Activated naive CD8-positive, alpha-beta T cell treated with anti-CD3 and anti-CD28 coated beads for 36 hours (primary cell): ENCODE data around the gene PPP2CA. TPM values are rescaled to one million over a fixed set of nuclear protein-coding genes. Genes with fewer than 3 reads are reported as not detected.
A peak's percentile ranks its signal among the peaks of the same experiment; 100 is the strongest.
"Not testable (repeated sequence)": the region's sequence is repeated elsewhere in the genome, so short reads cannot be mapped to it uniquely, and the experiment has no call there.

Experiments
- DNase-seq: peaks from one replicate; pipeline ENCODE4 v3.0.0; 2021
- H3K27ac Mint-ChIP-seq: one replicate; pipeline ENCODE4 v1.8.0; 2022; ENCODE audit warnings: mild to moderate bottlenecking, moderate library complexity, mixed read lengths
- H3K27me3 Mint-ChIP-seq: one replicate; pipeline ENCODE4 v1.8.0; 2022; ENCODE audit warnings: mild to moderate bottlenecking, mixed read lengths
- H3K36me3 Mint-ChIP-seq: one replicate; pipeline ENCODE4 v1.8.0; 2021; ENCODE audit warnings: mild to moderate bottlenecking, mixed read lengths
- H3K4me1 Mint-ChIP-seq: one replicate; pipeline ENCODE4 v1.8.0; 2021; ENCODE audit warnings: mixed read lengths
- H3K4me3 Mint-ChIP-seq: one replicate; pipeline ENCODE4 v1.8.0; 2022; ENCODE audit warnings: mild to moderate bottlenecking, moderate library complexity, mixed read lengths
- H3K9me3 Mint-ChIP-seq: one replicate; pipeline ENCODE4 v1.8.0; 2022; ENCODE audit warnings: mixed read lengths
- total RNA-seq, 2 experiments: library from RNA; stranded (reverse); gene quantifications; one replicate each; pipeline ENCODE4 v1.2.3, GENCODE V29; 2021

Gene PPP2CA
- 100 to 1,000 TPM; 183 to 193 TPM for total RNA-seq

DNA sequence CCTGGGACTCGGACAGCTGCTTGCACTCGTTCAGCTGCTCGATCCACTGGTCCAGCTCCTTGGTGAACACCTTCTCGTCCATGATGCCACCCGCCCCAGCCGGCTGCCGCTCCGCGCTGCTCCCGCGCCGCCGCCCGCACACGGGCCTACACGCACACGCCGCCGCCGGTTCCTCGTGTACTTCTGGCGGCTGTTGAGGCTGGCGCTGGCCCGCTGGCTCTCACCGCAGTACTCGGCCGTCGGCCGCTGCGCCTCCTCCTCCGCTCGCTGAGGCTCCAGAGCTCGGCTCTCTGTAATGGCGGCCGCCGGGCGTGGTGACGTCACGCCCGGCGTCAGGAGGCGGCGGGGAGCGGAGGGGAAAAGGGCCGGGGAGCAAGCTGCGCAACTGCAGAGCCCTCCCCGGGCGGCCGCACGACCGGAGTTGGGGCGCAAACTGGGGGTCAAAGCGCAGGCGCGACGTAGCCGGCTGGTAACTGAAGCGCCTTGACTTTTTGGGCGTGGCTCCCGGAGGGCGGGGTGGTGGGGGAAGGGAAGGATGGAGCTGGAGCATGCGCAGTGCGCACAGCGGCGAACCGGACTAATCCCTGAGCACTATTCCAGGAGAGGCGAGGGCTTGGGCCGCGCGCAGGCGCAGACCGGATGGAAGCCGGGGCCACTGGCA, at the start of gene PPP2CA:
Gene PPP2CA (minus strand): TSS at position 294 of the 661 bp plus-strand sequence. CDS start 212 bp downstream, at position 82.
- Mint-ChIP-seq H3K4me1 (peaks cover 39% of the 10 kb centered on the region), H3K36me3 (peaks cover 41% of the 10 kb centered on the region), H3K4me3 (peak within 1 kb of the TSS; percentile 97)

DNA sequence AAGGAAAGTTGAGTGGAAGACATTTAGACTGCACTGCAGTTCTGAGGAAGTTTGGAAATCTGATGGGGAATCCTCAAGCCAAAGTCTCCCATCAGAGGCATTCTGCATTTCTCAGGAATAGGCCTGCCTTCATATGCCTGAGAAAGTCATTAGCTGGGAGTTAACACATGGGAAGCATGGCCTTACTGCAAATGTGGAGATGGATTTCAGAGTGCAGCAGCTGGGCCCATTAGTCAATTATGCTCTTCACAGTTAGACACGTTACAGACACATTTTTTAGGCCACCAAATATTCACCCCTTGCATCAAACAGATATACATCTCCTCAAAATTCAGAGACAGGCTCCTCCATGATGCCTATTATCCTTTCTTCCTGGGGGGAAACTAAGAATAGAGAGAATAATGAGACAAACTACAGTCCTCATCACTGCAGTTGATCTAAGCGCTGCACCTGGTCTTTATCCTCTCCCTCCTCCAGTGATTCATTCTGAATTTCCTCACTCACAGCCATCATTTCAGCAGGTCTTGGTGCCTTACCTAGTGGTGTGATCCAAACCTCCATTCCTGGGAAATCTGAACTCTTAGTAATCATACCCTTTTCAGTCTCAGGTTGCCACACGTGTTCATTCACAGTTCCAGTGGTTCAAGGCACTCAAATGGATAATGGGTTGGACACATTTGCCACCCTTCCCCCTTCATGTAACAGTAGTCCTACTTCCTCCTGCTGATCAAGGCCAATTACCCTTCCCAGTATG, 47.9 kb upstream of the PPP2CA start:
- Mint-ChIP-seq H3K27ac (no peak overlapping the region), H3K4me1 (peaks cover 2% of the 10 kb centered on the region), H3K27me3 (no peaks in the 10 kb centered on the region), H3K36me3 (no peaks in the 10 kb centered on the region), H3K9me3 (peaks cover 6% of the 10 kb centered on the region), H3K4me3 (no peak overlapping the region)
- DNase-seq, result no peak

More for the DNA sequence above, at the start of gene PPP2CA:
- peak; percentile 99 for DNase-seq
- H3K9me3 Mint-ChIP-seq, result no peaks in the 10 kb centered on the region
- peak within 1 kb of the TSS; percentile 98 for H3K27ac Mint-ChIP-seq
- H3K27me3 Mint-ChIP-seq, result no peaks in the 10 kb centered on the region

DNA sequence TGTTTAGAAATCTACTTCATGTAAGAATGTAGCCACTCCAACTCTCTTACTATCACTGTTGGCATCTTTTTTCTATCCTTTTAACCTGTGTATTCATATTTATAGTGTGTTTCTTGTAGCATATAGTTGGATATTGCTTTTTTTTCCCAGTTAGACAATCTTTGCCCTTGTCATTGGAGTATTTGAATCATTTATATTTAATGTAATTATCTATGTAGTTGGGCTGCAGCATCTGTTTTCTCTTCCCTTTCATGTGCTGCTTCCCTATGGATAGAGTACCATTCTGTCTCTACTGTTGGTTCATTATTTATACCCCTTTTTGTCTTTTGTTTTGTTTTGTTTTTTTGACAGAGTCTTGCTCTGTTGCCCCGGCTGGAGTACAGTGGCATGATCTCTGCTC, 45.2 kb upstream of the PPP2CA start:
- H3K27ac Mint-ChIP-seq, result no peak overlapping the region
- H3K9me3 Mint-ChIP-seq, result peaks cover 2% of the 10 kb centered on the region
- no peaks in the 10 kb centered on the region for H3K36me3 Mint-ChIP-seq
- H3K27me3 Mint-ChIP-seq, result no peaks in the 10 kb centered on the region
- peaks cover 1% of the 10 kb centered on the region for H3K4me1 Mint-ChIP-seq
- no peak overlapping the region for H3K4me3 Mint-ChIP-seq
- DNase-seq, result no peak

DNA sequence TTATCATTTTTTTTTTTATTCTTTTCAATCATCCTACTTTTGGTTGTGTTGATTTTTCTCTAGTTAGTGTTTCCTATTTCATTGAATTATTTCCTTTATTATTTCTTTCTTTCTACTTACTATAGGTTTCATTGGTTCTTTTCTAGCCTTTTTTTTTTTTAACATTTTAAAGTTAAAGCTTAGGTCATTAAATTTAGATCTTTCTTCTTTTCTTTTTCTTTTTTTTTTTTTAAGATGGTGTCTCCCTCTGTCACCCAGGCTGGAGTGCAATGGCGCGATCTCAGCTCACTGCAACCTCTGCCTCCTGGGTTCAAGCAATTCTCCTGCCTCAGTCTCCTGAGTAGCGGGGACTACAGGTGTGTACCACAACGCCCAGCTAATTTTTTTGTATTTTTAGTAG, 43.0 kb upstream of the PPP2CA start:
- DNase-seq, result no peak
- Mint-ChIP-seq H3K27me3 (peaks cover 4% of the 10 kb centered on the region), H3K27ac (no peak overlapping the region), H3K4me1 (no peaks in the 10 kb centered on the region), H3K4me3 (no peak overlapping the region), H3K9me3 (peaks cover 8% of the 10 kb centered on the region), H3K36me3 (no peaks in the 10 kb centered on the region)

DNA sequence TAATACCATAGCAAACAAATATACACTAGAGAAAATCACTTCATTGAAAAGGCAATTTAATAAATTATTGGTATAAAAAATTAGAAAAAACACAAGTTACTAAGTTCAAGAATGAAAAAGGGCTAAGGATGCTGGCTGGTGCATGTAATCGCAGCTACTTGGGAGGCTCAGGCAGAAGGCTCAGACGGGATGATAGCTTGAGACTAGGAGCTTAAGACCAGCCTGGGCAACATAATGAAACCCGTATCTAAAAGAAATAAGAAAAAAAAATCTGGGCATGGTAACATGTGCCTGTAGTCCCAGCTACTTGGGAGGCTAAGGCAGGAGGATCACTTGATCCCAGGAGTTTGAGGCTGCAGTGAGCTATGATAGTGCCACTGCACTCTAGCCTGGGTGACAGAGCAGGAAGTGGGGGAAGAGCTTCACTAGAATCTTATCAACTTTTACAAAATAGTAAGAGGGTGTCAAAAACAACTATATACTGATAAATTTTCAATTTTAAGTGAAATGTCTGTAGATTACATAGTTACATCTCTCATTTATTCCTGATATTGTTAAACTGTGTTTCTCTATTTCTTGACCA, 42.2 kb upstream of the PPP2CA start:
- DNase-seq, result no peak
- H3K36me3 Mint-ChIP-seq, result no peaks in the 10 kb centered on the region
- no peak overlapping the region for H3K4me3 Mint-ChIP-seq
- no peak overlapping the region for H3K27ac Mint-ChIP-seq
- H3K4me1 Mint-ChIP-seq, result no peaks in the 10 kb centered on the region
- peaks cover 4% of the 10 kb centered on the region for H3K27me3 Mint-ChIP-seq
- H3K9me3 Mint-ChIP-seq, result peaks cover 8% of the 10 kb centered on the region

DNA sequence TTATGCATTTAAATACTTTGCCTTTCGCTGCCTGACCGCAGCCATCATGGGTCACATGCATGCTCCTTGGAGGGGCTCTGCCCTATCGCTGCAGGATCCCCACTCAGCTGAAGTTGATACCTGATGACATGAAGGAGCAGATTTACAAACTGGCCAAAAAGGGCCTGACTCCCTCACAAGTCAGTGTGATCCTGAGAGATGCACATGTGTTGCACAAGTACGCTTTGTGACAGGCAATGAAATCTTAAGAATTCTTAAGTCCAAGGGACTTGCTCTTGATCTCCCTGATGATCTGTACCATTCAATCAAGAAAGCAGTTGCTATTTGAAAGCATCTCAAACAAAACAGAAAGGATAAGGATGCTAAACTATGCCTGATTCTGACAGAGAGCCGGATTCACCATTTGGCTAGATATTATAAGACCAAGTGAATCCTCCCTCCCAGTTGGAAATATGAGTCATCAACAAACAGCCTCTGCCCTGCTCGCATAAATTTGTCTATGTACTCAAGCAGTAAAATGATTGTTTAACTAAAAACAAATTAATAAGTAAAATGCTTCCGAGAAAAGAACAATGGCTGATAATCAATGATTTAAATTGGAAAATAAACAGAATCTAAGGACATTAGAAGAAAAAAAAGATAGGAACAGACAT, 41.6 kb upstream of the PPP2CA start:
- Mint-ChIP-seq H3K36me3 (no peaks in the 10 kb centered on the region), H3K9me3 (peaks cover 8% of the 10 kb centered on the region), H3K27ac (no peak overlapping the region), H3K27me3 (peaks cover 4% of the 10 kb centered on the region), H3K4me1 (no peaks in the 10 kb centered on the region), H3K4me3 (no peak overlapping the region)
- no peak for DNase-seq

DNA sequence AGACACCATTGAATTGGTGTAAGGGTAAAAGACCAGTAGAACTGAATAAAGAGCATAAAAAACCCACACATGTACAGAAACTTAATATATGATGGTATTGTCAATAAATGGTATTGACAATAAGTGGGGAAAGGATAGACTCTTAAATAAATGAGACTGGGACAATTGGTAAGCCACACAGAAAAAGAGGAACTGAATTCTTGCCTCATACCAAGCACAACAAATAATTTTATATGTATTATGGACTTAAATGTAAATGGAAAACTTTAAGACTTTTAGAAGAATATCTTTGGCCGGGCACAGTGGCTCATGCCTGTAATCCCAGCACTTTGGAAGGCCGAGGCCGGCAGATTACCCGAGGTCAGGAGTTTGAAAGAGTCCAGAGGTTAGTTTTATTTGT, 37.9 kb upstream of the PPP2CA start:
- Mint-ChIP-seq H3K4me1 (peaks cover 2% of the 10 kb centered on the region), H3K36me3 (no peaks in the 10 kb centered on the region), H3K9me3 (peaks cover 10% of the 10 kb centered on the region)

DNA sequence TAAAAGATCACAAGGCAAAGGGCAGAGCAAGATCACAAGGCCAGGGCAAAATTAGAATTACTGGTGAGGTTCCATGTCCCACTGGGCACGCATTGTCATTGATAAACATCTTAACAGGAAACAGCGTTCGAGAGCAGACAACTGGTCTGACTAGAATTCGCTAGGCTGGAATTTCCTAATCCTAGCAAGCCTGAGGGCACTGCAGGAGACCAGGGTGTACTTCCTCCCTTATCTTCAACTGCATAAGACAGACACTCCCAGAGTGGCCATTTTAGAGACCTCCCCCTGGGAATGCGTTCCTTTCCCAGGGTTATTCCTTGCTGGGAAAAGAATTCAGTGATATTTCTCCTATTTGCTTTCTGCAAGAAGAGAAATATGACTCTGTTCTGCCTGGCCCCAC, 36.8 kb upstream of the PPP2CA start:
- not testable (repeated sequence) for H3K9me3 Mint-ChIP-seq, H3K4me1 Mint-ChIP-seq, H3K36me3 Mint-ChIP-seq, H3K4me3 Mint-ChIP-seq, H3K27me3 Mint-ChIP-seq, DNase-seq, H3K27ac Mint-ChIP-seq

More for the DNA sequence above, 37.9 kb upstream of the PPP2CA start:
- H3K27me3 Mint-ChIP-seq, result peaks cover 4% of the 10 kb centered on the region
- H3K4me3 Mint-ChIP-seq, result no peak overlapping the region
- no peak overlapping the region for H3K27ac Mint-ChIP-seq
- no peak for DNase-seq

DNA sequence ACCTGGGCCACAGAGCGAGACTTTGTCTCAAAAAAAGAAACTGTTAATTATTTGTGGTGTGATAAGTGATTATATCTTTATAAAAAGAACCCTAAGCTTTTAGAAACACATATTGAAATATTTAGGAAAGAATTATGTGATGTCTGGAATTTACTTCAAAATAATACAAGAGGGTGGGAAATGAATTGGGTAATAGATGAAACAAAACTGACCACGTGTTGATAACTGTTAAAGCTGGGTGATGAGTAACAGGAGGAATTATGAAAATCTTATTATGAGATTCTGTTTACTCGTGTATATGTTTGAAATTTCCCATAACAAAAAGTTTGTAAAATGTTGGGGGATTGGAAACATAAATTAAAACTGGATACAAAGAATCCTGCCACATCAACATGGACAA, 33.0 kb upstream of the PPP2CA start:
- Mint-ChIP-seq H3K27me3 (no peaks in the 10 kb centered on the region), H3K27ac (no peak overlapping the region), H3K4me3 (no peak overlapping the region), H3K4me1 (peaks cover 2% of the 10 kb centered on the region), H3K36me3 (no peaks in the 10 kb centered on the region), H3K9me3 (peaks cover 4% of the 10 kb centered on the region)
- no peak for DNase-seq

DNA sequence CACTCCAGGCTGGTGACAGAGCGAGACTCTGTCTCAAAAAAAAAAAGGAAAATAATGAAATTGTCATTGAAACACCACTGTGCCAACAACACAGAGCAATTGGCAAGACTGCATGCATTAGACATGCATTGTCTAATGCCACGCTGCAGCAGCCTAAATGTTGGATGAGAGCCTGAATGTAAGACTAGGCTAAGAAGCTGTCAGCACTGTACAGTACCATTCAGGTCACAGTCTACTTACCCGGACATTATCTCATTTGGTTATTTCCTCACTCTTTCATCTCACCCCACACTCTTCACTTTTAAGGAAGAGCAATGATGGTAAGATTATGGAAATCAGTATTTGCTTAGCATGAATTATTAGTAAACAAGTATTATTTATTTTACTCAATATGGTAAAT, 31.3 kb upstream of the PPP2CA start:
- H3K4me1 Mint-ChIP-seq, result peaks cover 2% of the 10 kb centered on the region
- no peaks in the 10 kb centered on the region for H3K36me3 Mint-ChIP-seq
- peaks cover under 1% of the 10 kb centered on the region for H3K9me3 Mint-ChIP-seq
- H3K27me3 Mint-ChIP-seq, result no peaks in the 10 kb centered on the region
- DNase-seq, result no peak
- no peak overlapping the region for H3K4me3 Mint-ChIP-seq
- H3K27ac Mint-ChIP-seq, result no peak overlapping the region

DNA sequence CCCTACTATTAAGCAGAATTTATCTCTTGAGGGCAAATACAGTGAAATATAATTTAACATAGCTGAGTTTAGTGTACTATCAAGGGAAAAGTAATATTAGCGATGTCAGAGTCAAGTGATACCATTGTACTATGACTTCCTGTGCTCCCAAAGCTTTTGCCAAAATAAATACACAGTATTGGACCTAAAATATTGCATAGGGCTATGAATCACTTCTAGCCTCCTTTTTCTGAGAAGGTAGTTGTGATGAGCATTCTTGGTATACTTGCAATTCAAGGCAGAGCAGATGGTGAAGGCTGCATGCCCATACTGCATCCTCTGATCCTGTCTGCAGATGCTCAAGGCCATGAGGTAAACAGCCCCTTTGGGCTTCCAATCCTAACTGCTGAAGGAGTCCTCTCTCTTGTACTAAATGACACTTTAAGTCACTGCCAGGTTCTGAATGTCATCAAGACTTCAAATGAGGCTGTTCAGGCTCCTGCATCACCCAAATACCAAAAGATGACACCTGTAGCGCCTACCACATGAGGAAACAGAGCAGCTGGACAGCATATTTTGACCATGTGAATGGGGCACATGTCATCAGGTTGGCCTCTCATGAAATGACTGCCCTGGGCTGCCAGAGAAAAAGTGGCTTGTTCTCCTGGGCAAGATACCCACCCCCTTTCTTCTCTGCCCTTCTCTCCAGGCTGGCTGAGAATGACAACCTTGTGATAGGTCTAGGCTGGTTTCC, 29.7 kb upstream of the PPP2CA start:
- Mint-ChIP-seq H3K4me3 (no peak overlapping the region), H3K36me3 (no peaks in the 10 kb centered on the region), H3K4me1 (no peaks in the 10 kb centered on the region), H3K27me3 (no peaks in the 10 kb centered on the region), H3K27ac (no peak overlapping the region), H3K9me3 (no peaks in the 10 kb centered on the region)
- DNase-seq, result no peak

DNA sequence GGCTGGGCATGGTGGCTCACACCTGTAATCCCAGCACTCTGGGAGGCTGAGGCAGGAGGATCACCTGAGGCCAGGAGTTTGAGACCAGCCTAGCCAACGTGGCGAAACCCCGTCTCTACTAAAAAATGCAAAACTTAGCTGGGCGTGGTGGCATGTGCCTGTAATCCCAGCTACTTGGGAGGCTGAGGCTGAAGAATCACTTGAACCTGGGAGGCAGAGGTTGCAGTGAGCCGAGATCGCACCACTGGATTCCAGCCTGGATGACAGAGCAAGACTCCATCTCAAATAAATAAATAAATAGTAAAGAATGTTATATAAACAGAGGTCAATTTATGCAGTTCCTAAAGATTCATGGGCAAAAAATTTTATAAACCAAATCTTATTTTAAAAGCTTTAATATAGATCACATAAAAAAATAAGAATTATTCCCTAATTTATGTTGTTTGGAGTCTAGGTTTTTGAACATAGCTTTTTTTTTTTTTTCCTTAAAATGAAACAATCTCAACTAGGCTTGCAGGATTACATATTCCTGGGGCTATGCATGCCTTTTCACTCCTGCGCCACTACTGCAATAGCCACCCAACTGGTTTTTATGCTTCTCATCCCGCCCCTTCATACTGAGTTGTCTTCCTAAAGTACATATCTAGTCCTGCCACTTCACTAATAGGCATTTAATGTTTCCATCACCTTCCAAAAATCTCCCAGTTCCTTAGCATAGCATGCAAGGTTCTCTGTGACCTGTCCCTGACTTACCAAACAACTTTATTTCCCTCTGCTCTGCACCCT, 27.7 kb upstream of the PPP2CA start:
- DNase-seq, H3K9me3 Mint-ChIP-seq, H3K4me3 Mint-ChIP-seq, H3K4me1 Mint-ChIP-seq, H3K36me3 Mint-ChIP-seq, H3K27me3 Mint-ChIP-seq, H3K27ac Mint-ChIP-seq: not testable (repeated sequence)

DNA sequence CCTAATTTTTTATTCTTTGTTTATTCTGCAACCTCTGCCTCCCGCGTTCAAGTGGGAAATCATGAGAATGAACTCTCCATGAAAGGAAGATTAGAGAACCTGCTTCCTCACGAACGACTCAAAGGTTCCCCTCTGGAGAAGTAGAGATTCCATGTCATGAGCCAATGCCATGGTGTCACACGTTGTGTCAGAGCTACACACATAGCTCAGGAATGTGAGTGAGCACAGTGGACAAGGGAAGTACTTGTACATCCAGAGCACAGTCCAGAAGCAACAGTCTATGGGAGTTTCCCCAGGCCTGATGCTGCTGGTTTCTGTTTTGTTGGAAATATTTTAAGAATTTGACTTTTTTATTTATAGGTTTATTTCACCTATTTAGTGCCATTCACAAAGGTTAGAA, 26.8 kb upstream of the PPP2CA start:
- Mint-ChIP-seq H3K27me3 (no peaks in the 10 kb centered on the region), H3K36me3 (no peaks in the 10 kb centered on the region), H3K9me3 (no peaks in the 10 kb centered on the region), H3K27ac (no peak overlapping the region), H3K4me3 (no peak overlapping the region), H3K4me1 (no peaks in the 10 kb centered on the region)
- no peak for DNase-seq

DNA sequence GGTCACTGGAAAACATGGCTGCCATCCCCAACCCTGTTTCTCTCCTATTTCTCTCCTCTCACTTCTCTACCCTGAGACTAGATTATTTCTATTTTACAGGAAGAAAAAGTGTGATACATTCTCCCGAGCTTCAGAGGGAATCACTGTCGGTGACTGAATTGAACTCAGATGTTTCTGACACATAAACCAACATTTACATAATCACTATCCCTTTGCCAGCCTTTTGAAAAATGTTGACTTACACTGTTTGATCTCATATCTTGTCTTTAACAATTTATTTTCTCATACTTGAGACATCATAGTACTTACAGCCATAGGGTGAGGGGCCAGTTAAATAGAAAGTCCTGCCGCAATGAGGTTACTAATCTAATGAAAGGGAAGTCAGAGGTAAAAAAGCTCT, 25.1 kb upstream of the PPP2CA start:
- Mint-ChIP-seq H3K27me3 (peaks cover 4% of the 10 kb centered on the region), H3K4me3 (no peak overlapping the region), H3K27ac (no peak overlapping the region), H3K36me3 (no peaks in the 10 kb centered on the region), H3K9me3 (no peaks in the 10 kb centered on the region), H3K4me1 (no peaks in the 10 kb centered on the region)
- DNase-seq, result no peak
